GM23248 (cell line): ENCODE measurements around the gene PTPN18.

ENCODE experiments used
- EZH2 ChIP-seq: fragments of 200-600 bp; sonication (generic); IDR thresholded peaks from 2 replicates; pipeline ENCODE4 v1.6.1; 2018; ENCODE audit warnings: antibody characterized with exemption, mild to moderate bottlenecking; ENCODE audit not compliant: insufficient read depth, poor library complexity, severe bottlenecking
- EZH2phosphoT487 ChIP-seq: fragments of 200-600 bp; sonication (generic); IDR thresholded peaks from 2 replicates; pipeline ENCODE4 v1.6.1; 2018; ENCODE audit warnings: antibody characterized with exemption, moderate library complexity, mild to moderate bottlenecking, low read depth; ENCODE audit not compliant: insufficient read depth

- TF ChIP-seq EZH2 (no peak), EZH2phosphoT487 (no peak)
Measured at GRCh38 chr2:130389783-130390182, 33.9 kb downstream of the PTPN18 start.
